CD4-positive, alpha-beta T cell treated with Interleukin-4 for 1 hour (primary cell): ENCODE results near the gene FST.

ENCODE experiments used
- DNase-seq, 2 donors: peaks; one replicate each; pipeline ENCODE4 v3.0.0-alpha.2; 2020 to 2022

The FST gene, protein sequence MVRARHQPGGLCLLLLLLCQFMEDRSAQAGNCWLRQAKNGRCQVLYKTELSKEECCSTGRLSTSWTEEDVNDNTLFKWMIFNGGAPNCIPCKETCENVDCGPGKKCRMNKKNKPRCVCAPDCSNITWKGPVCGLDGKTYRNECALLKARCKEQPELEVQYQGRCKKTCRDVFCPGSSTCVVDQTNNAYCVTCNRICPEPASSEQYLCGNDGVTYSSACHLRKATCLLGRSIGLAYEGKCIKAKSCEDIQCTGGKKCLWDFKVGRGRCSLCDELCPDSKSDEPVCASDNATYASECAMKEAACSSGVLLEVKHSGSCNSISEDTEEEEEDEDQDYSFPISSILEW

DNA sequence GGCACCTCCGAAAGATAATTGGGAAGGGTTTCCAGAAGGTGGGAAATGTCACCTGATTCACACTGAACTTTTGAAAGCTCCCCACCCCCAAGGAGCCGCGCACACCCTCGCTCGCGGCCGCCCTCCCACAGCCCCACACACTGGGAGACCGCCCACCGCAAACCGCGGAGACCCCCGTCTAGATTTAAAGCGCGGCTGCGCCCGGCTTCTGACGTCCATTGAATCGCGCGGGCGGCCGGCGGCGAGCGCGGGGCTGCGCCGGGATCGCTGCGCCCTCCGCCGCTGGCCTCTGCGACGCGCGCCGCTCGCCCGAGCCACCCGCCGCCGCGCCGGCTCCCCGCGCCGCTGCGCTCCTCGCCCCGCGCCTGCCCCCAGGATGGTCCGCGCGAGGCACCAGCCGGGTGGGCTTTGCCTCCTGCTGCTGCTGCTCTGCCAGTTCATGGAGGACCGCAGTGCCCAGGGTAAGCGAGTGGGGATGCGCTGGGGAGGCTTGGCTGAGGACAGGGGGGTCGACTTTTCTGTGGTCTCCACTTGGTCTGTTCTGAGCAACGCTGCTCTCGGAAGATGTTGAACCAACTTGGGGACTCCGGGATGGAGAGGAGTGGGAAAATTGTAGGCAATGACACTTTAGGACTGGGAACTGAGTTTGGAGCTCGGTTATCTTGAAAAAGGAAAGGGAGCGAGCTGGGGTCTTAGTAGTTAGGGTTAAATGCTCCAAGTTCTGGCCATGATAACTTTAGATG, at the start of gene FST:
Gene FST (plus strand): TSS at position 214 of the 743 bp plus-strand sequence. CDS start 163 bp downstream, at position 377.
- DNase-seq = no peak

- no peak for DNase-seq
Measured at GRCh38 chr5:53431665-53432064, 48.8 kb upstream of the FST start.

- DNase-seq = no peak
Measured at GRCh38 chr5:53433026-53433425, 47.4 kb upstream of the FST start.

DNA sequence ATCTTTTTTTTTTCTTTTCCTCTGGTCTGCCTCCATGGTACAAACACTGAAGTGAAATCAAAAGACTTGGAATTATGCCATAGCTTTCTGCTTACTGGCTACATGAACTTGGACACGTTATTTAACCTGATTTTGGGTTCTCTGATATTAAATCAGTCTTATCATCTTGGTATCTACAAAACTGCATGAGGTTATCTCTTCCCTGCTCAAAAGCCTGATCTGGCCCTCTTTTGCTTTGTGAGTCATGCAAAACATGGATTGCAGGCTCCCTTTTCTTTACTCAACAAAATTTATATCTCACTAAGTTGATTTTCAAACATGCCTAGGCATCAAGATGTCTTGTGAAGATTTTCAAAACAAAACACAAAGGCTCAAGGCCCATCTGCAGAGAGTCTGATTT, 45.9 kb upstream of the FST start:
- no peak for DNase-seq

GRCh38 chr5:53436480-53437191, 43.8 kb upstream of the FST start:
- DNase-seq = no peak

- DNase-seq = no peak
Measured at GRCh38 chr5:53438079-53438478, 42.4 kb upstream of the FST start.

DNA sequence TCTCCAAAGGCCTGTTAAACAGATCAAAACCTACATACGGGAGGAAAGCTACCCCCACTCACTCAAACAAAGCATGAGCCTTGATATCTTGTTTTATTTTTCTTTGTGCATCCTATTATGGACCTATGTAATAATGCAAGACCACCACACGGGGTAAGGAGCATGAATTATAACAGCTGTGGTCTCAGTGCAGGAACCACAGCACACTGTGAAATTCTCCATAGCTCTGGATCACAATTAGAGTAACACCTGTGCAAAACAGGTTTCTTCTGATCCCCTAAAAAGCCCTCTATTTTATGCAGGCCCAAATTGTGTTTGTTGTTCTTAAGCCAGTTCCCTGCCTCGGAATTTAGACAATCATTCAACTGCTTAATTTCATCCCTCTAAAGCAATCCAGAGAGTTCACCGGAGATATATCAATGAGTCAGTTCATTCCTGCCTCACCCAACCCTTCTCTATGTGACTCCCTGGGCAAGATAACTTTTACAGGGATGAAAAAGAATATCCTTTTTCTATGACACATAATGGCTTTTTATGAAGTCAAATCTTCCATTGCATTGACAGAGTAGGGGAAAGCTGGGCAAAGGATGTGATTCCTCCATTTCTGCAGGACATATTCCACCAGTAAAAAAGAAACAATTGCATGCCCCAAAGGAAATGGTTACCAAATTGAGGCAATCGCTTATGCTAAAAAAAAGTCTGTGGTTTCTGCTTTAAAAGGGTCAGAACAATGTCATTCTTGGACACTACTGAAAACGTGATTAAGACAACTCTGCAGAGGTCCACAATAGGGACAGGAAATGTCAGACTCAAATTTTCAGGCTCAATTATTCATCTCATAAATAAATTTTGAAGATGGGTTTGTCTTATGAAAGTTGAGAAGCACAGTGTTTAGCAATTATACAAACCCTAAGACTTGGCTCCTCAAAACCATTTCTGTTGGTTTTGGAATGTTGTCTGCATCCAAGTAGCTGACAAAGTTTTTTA, 41.6 kb upstream of the FST start:
- no peak for DNase-seq

GRCh38 chr5:53442961-53443360, 37.5 kb upstream of the FST start:
- DNase-seq = no peak

GRCh38 chr5:53445569-53445968, 34.9 kb upstream of the FST start:
- no peak for DNase-seq

DNA sequence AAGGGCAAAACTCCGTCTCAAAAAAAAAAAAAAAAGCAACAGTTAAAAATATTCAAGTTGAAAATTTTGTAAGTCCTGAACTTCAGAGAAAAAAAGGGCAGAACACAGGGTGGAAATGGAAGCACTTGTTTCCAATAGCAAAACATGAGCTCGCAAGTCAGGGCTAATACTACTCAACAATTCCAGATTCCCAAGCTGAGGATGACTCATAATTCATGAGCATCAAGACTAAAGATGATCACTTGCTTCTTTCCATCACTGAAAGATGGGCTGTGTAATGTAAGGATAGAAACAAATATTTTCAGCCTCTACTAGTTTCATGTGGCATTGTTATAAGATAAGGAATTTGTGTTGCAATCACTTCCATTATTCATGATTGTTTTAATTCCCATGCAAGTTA, 33.5 kb upstream of the FST start:
- no peak for DNase-seq

- no peak for DNase-seq
Measured at GRCh38 chr5:53448851-53449250, 31.6 kb upstream of the FST start.

DNA sequence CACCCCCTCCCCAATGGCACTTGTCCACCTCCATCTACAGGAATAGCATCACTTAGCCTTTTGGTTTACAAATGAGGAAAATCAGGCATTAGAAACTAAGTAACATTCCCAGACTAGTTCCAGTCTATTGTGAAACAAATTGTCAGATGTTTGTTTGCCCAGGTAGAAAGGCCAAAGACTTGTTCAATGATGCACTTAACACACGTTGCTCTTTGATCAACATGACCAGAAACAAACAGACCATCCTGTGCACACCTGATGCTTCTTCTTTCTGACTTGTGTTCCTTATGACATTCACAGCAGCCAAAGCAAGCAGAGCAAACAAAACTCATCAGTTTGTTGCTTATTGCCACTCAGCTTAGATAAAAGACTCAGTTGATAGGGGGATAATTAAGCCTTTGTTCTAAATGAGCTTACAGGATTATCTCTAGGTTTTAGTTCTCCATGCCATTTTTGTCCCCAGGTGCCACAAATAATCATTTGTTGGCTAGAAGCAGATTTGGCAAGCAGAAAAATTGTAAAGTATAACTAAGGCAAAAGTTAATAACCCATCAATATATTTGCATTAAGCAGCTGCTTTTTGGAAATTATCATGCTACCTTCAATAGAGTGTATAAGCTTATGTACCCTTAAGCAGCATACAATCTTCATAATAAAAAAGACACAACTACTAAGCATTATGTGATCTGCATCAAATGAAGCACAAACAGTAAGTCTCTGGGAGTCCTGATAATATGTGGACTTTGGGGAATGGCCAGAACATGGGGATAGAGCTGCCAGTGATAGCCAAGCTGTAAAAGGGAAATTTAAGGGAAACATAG, 26.3 kb upstream of the FST start:
- DNase-seq = no peak

- DNase-seq = no peak
Measured at GRCh38 chr5:53454719-53455000, 25.8 kb upstream of the FST start.

GRCh38 chr5:53456366-53456765, 24.1 kb upstream of the FST start:
- DNase-seq = no peak

DNA sequence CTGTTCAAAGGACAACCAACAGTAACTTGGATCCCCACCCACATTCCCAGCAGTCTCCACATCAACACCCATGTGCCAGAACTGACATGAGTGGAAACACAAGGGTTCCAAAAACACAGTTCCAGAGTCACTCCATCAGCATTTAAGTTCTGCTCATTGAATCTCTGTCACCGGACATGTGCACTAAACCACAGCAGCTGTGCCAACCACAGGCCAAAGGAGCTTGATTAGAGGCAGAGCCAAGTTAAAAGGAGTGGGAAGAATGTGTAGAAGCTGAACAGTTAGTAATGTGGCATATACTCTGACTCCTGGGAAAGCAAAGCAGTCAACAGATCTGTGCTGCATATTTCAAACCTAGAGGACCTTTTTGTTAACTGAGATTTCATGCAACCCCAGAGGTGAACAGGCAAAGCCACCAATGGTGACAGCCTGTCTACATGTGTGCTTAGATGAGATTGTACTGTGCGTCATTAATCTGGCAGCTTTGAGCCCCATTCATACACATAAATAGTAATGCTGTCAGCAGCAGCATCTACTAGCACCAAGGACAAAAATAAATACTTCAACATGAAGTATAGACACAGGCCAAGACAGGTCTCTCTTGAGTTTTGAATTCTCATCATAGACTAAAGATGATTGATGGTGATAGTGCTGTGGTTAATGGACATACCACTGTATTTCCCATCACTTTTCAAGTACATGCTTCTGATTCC, 16.4 kb upstream of the FST start:
- DNase-seq = no peak

- no peak for DNase-seq
Measured at GRCh38 chr5:53464722-53465121, 15.7 kb upstream of the FST start.

- no peak for DNase-seq
Measured at GRCh38 chr5:53469946-53470687, 10.3 kb upstream of the FST start.

GRCh38 chr5:53472279-53472678, 8.2 kb upstream of the FST start:
- no peak for DNase-seq

- no peak for DNase-seq
Measured at GRCh38 chr5:53472720-53473510, 7.5 kb upstream of the FST start.

GRCh38 chr5:53473633-53474032, 6.8 kb upstream of the FST start:
- DNase-seq = no peak
